Measurements from ENCODE around the gene SYNE2. TPM values are rescaled to one million over a fixed set of nuclear protein-coding genes. Genes with fewer than 3 reads are reported as not detected.
A peak's percentile ranks its signal among the peaks of the same experiment; 100 is the strongest.

The SYNE2 gene
- total RNA-seq, 2 donors from 2014 or later: 48.5 to 66.9 TPM

DNA sequence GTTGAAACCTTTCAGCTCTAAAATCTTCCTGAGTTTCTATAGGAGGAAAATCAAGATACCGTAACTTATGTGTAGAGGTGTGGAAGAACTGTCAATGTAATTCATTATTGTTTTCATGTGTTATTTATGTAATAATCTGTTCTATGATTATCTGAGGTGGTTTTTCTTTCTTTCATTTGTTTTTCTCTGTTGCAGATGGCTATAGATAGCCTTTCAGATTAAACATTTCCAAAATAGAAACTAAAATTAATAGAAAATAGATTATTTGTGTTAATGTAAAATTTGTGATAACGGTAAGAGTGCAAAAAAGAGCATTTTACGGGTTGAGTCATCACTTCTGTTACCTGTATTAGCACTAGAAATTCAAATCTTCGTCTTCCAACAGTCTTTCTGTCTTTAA lies 128.8 kb downstream of the SYNE2 start:
- no peak overlapping the region for H3K27ac Mint-ChIP-seq
- no peak for ATAC-seq (replicated peaks)
- H3K9me3 Mint-ChIP-seq: no peaks in the 10 kb centered on the region
- peaks cover 72% of the 10 kb centered on the region for H3K36me3 Mint-ChIP-seq (ENCODE audit: low read depth)
- no peak overlapping the region for H3K4me3 Mint-ChIP-seq
- no peaks in the 10 kb centered on the region for H3K27me3 Mint-ChIP-seq
- no peaks in the 10 kb centered on the region for H3K4me1 Mint-ChIP-seq

DNA sequence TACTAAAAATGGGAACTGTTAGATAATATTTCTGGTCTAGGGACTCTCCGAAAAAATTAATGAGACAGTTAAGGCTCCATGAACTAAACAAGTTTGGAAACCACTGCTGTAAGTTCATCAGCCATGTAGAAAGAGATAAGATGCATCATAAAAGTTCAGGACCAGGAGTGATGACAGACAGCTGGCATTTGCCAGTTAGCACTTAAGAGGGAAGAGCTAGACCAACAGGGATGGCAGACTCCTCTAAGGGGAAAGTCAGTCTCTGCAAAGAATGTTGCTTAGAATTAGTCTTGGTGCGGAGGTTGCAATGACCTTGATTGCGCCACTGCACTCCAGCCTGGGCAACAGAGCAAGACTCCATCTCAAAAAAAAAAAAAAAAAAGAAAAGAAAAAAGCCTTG lies 129.4 kb downstream of the SYNE2 start:
- no peak for ATAC-seq (replicated peaks)
- no peak overlapping the region for H3K4me3 Mint-ChIP-seq
- H3K4me1 Mint-ChIP-seq: no peaks in the 10 kb centered on the region
- no peaks in the 10 kb centered on the region for H3K27me3 Mint-ChIP-seq
- no peaks in the 10 kb centered on the region for H3K9me3 Mint-ChIP-seq
- peaks cover 72% of the 10 kb centered on the region for H3K36me3 Mint-ChIP-seq (ENCODE audit: low read depth)
- no peak overlapping the region for H3K27ac Mint-ChIP-seq

DNA sequence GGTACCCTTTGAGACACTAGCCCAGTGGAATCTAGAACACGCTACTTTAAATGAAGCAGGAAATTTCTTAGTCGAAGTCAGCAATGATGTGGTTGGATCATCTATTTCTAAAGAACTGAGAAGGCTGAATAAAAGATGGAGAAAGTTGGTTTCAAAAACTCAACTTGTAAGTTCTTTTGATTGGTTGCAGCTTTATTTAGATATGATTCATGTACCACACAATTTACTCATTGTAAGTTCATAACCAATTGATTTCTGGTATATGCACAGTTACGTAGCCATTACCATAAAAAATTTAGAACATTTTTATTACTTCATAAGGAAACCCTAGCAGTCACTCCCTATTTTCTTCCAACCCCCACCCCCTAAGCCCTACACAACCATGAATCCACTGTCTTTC lies 129.8 kb downstream of the SYNE2 start:
- H3K4me1 Mint-ChIP-seq: no peaks in the 10 kb centered on the region
- no peak overlapping the region for H3K27ac Mint-ChIP-seq
- peak; percentile 52 for ATAC-seq (replicated peaks)
- no peaks in the 10 kb centered on the region for H3K27me3 Mint-ChIP-seq
- no peak overlapping the region for H3K4me3 Mint-ChIP-seq
- no peaks in the 10 kb centered on the region for H3K9me3 Mint-ChIP-seq
- peaks cover 71% of the 10 kb centered on the region for H3K36me3 Mint-ChIP-seq (ENCODE audit: low read depth)

DNA sequence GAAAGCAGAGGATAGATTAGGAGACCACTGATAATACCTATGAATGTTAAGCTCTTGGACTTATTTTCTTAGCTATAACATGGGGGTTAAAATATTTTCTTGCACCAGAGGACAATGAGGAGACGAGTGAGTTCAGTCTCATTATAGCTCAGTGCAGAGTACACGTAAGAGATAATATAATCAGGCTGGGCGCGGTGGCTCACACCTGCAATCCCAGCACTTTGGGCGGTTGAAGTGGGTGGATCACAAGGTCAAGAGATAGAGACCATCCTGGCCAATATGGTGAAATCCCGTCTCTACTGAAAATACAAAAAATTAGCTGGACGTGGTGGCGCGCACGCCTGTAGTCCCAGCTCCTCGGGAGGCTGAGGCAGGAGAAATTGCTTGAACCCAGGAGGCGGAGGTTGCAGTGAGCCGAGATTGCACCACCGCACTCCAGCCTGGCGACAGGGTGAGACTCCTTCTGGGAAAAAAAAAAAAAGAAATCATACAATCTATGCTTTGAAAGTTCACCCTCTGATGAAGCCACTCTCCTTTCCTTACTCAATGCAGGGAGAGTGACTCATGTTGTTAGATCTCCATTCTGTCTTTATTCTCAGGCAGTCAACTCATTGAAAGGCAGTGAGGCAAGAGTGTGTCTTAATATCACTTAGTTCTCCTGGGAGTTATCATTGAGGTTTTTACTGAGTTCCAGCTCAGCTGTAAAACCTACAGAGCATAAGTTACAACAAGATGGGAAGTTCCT lies 134.2 kb downstream of the SYNE2 start:
- H3K36me3 Mint-ChIP-seq (ENCODE audit: low read depth): peaks cover 63% of the 10 kb centered on the region
- no peak overlapping the region for H3K4me3 Mint-ChIP-seq
- no peaks in the 10 kb centered on the region for H3K27me3 Mint-ChIP-seq
- H3K9me3 Mint-ChIP-seq: no peaks in the 10 kb centered on the region
- ATAC-seq (replicated peaks): peak; percentile 46
- no peak overlapping the region for H3K27ac Mint-ChIP-seq
- H3K4me1 Mint-ChIP-seq: peaks cover 10% of the 10 kb centered on the region

DNA sequence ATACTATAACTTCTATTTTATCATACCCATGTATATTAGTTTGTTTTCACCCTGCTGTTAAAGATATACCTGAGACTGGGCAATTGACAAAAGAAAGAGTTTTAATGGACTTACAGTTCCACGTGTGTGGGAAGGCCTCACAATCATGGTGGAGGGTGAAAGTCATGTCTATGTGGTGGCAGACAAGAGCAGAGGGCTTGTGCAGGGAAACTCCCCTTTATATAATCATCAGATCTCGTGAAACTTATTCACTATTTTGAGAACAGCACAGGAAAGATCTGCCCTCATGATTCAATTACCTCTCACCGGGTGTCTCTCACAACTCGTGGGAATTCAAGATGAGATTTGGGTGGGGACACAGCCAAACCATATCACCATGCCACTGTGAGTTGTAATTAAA lies 135.8 kb downstream of the SYNE2 start:
- H3K4me1 Mint-ChIP-seq: peaks cover 10% of the 10 kb centered on the region
- no peaks in the 10 kb centered on the region for H3K9me3 Mint-ChIP-seq
- no peak overlapping the region for H3K27ac Mint-ChIP-seq
- H3K4me3 Mint-ChIP-seq: no peak overlapping the region
- no peaks in the 10 kb centered on the region for H3K27me3 Mint-ChIP-seq
- ATAC-seq (replicated peaks): peak; percentile 62
- H3K36me3 Mint-ChIP-seq (ENCODE audit: low read depth): peaks cover 66% of the 10 kb centered on the region

DNA sequence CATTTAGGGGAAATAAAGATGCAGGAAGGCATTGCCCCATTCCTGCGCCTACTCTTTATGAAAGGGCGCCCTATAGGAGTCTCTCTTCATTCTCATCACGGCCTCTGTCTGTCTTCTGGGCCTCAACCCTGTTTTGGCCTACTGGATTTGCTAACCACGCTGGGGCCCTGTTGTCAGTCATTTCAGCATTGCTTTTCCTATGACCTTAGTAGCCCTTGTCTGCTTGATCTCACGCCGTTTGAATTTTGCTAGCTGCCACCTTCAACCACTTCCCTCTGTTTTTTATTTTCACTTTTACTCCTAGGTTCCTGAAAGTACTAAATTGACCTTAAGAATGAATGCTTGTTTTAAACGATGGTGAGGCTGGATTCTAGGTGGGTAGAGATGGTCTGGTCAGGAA lies 139.0 kb downstream of the SYNE2 start:
- Mint-ChIP-seq H3K4me1 (peaks cover 10% of the 10 kb centered on the region), H3K4me3 (no peak overlapping the region), H3K27me3 (no peaks in the 10 kb centered on the region), H3K27ac (no peak overlapping the region), H3K36me3 (ENCODE audit: low read depth) (peaks cover 86% of the 10 kb centered on the region), H3K9me3 (no peaks in the 10 kb centered on the region)
- ATAC-seq (replicated peaks): no peak

DNA sequence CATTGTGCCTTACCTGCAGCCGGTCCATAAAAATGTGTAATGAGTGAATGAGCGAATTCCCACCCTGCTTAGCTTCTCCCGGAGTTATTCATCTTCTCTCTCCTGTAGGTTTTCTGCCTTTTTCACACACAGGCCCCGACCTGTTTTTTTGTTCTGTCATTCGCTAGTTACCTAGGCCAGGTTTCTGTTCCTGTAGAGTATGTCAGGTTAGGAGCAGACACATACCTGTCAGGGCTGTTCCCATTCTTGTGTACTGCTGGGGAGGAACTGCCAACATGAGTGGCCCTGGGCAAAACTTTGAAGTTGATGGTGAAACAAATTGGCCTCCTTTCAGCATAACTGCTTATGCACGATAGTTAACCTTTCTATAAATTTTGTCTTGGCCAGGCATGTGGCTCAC lies 140.1 kb downstream of the SYNE2 start:
- no peaks in the 10 kb centered on the region for H3K27me3 Mint-ChIP-seq
- peaks cover 10% of the 10 kb centered on the region for H3K4me1 Mint-ChIP-seq
- ATAC-seq (replicated peaks): no peak
- peaks cover 89% of the 10 kb centered on the region for H3K36me3 Mint-ChIP-seq (ENCODE audit: low read depth)
- no peak overlapping the region for H3K4me3 Mint-ChIP-seq
- H3K27ac Mint-ChIP-seq: peak overlapping the region; percentile 59
- H3K9me3 Mint-ChIP-seq: no peaks in the 10 kb centered on the region

DNA sequence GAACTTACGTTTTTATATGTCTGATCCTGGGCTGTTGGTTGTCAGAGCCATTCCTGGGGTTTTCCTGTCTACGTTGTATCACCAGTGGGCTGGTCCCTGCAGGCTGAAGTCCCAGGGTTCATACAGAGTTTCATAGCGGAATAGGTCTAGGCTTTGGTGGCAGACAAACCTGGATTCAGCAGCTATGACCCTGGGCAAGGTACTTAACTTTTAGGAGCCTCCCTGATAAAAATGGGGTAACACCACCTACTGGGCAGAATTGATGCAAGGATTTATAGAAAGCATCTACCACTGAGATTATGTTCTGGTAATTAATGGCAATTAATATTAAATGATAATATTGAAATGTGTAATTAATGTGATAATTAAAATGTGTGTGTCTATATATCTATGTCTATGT lies 141.2 kb downstream of the SYNE2 start:
- Mint-ChIP-seq H3K27ac (no peak overlapping the region), H3K9me3 (no peaks in the 10 kb centered on the region), H3K27me3 (no peaks in the 10 kb centered on the region), H3K4me3 (no peak overlapping the region), H3K4me1 (peaks cover 4% of the 10 kb centered on the region), H3K36me3 (ENCODE audit: low read depth) (peaks cover 91% of the 10 kb centered on the region)
- no peak for ATAC-seq (replicated peaks)

DNA sequence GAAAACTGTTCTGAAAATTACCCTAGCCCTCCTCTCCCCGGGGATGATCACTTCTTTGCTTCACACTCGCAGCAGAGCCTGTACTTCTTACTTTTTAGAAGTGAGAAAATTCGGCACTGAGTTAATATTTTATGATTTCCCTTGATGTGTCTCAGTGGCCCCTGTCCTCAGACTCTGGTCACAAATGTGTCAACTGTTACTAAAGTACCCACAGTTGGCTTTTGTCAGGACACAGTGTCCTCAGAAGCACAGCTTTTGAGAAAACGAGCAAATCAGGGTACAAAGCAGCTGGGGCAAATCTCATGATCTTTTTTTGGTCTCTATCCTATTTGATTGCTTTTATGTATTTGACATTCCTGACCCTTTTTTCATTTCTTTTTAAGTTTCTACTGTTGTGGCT lies 142.5 kb downstream of the SYNE2 start:
- ATAC-seq (replicated peaks): no peak
- Mint-ChIP-seq H3K4me3 (no peak overlapping the region), H3K4me1 (peaks cover 4% of the 10 kb centered on the region), H3K9me3 (no peaks in the 10 kb centered on the region), H3K36me3 (ENCODE audit: low read depth) (peaks cover 94% of the 10 kb centered on the region), H3K27ac (peak overlapping the region; percentile 7), H3K27me3 (no peaks in the 10 kb centered on the region)

DNA sequence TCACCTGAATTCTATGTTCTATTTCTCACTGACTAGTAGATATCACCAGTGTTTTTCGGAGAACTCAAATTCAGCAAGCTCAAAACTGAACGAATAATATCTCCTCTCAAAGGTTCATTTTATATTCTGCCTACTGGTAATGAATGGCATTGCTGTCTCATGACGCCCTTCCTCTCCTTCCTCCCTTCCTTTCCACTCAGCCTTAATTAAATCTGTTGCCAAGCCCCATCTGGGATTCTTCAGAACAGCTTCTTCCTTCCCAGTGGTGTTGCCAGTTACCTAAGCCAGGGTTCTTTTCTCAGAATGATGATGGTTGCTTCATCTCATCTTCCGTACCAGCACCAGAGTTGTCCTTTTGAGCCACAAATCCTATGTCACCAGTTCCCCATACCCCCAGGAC lies 143.2 kb downstream of the SYNE2 start:
- ATAC-seq (replicated peaks): no peak
- peaks cover 4% of the 10 kb centered on the region for H3K4me1 Mint-ChIP-seq
- H3K9me3 Mint-ChIP-seq: no peaks in the 10 kb centered on the region
- H3K36me3 Mint-ChIP-seq (ENCODE audit: low read depth): peaks cover 94% of the 10 kb centered on the region
- no peak overlapping the region for H3K4me3 Mint-ChIP-seq
- H3K27ac Mint-ChIP-seq: peak overlapping the region; percentile 7
- H3K27me3 Mint-ChIP-seq: no peaks in the 10 kb centered on the region

DNA sequence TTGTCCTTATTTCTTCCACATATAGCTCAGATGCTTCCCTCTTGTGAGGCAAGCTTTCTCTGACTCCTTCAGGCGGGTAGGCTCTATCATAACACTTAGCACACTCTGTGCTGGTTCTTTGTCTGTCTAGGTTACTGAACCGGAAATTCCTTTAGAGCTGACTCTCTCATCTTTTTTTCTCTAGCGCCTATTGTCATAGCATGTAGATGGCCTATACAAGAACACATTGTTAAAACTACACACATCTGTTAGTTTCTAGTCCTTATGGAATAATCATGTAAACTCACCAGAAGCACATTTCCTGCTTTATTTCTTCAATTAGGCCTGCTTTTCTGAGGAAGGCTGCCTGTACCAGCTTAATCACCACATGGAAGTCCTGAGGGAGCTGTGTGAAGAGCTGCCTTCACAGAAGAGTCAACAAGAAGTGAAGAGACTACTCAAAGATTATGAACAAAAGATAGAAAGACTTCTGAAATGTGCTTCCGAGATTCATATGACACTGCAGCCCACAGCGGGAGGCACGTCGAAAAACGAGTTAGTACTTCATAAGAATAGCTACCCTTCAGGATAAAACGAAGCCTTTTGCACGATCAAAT lies 143.9 kb downstream of the SYNE2 start:
- Mint-ChIP-seq H3K9me3 (no peaks in the 10 kb centered on the region), H3K4me3 (no peak overlapping the region), H3K27me3 (no peaks in the 10 kb centered on the region), H3K27ac (peak overlapping the region; percentile 7), H3K36me3 (ENCODE audit: low read depth) (peaks cover 95% of the 10 kb centered on the region), H3K4me1 (peaks cover 2% of the 10 kb centered on the region)
- no peak for ATAC-seq (replicated peaks)

DNA sequence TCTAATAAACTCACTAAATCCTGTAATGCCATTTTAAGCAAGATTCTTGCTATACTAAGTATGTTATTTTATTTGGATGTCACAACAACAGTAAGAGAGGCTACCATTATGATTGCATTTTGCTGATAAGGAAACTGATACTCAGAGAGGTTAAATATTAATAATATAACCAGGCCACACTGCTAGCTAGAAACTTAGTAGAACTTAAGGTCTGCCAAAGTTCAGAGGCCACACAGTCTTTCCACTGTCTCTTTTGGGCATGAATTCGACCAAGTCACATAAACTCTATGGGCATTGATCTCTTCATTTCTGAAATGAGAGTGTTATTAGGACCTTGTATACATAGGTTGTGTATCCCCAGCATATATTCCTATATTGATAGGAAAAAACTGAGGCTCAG lies 147.9 kb downstream of the SYNE2 start:
- Mint-ChIP-seq H3K27ac (no peak overlapping the region), H3K4me1 (peaks cover 8% of the 10 kb centered on the region), H3K4me3 (no peak overlapping the region), H3K27me3 (no peaks in the 10 kb centered on the region), H3K36me3 (ENCODE audit: low read depth) (peaks cover 94% of the 10 kb centered on the region), H3K9me3 (no peaks in the 10 kb centered on the region)
- ATAC-seq (replicated peaks): no peak

DNA sequence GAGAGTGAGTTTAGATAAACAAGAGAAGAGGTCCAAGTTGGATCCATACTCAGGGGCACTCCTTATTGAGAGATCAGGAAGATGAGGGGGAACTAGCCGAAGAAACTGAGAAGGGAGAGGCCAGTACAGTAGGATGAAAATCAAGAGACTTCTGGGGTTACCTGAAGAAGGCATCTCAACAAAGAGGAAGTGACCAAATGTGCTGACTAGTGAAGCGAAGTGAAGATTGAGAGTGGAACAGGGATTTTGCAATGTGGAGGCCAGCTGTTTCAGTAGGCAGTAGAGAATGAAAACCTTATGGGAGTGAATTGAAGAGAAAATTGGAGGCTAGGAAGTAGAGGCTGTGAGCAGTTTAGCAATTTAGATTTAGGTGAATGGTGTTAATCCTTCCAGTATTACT lies 153.0 kb downstream of the SYNE2 start:
- Mint-ChIP-seq H3K27me3 (no peaks in the 10 kb centered on the region), H3K4me1 (peaks cover 8% of the 10 kb centered on the region), H3K4me3 (no peak overlapping the region), H3K9me3 (no peaks in the 10 kb centered on the region), H3K27ac (no peak overlapping the region), H3K36me3 (ENCODE audit: low read depth) (peaks cover 76% of the 10 kb centered on the region)
- ATAC-seq (replicated peaks): no peak

DNA sequence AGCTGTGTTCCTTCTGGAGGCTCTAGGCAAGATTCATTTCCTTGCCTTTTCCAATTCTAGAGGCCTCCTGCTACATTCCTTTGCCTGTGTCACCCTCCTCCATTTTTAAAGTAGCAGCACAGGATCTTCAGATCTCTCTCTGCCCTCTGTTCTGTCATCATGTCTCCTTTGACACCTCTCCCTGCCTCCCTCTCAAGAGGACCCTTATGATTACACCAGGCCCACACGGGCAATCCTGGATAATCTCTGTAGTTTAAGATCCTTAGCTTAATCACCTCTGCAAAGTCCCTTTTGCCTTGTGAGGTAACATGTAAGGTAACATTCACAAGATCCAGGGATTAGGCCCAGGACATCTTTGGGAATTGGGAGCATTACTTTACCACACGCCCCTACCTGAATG lies 155.2 kb downstream of the SYNE2 start:
- Mint-ChIP-seq H3K9me3 (no peaks in the 10 kb centered on the region), H3K4me3 (no peak overlapping the region), H3K27me3 (no peaks in the 10 kb centered on the region), H3K27ac (no peak overlapping the region), H3K4me1 (peaks cover 11% of the 10 kb centered on the region), H3K36me3 (ENCODE audit: low read depth) (peaks cover 68% of the 10 kb centered on the region)
- ATAC-seq (replicated peaks): no peak

DNA sequence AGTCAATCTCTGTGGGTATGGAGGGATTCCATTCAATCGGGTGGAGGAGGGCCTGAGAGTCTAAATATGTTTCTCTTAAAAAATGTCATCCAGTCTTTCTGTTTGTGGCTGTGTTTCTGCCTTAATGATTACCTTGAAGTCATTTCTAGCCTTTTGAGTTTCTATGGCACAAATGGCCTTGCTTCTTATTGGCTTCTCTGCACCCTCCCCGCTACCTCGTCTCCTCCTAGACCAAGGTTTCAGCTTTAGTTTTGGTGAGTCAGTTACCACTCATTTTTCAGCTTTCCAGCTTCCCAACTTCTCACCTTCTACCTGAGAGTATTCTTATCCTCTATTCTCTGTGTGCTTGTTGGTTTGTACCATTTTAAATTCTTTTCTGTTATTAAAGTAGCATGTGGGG lies 159.2 kb downstream of the SYNE2 start:
- Mint-ChIP-seq H3K4me1 (peaks cover 3% of the 10 kb centered on the region), H3K36me3 (ENCODE audit: low read depth) (peaks cover 62% of the 10 kb centered on the region), H3K9me3 (no peaks in the 10 kb centered on the region), H3K27me3 (no peaks in the 10 kb centered on the region), H3K27ac (peak overlapping the region; percentile 12), H3K4me3 (no peak overlapping the region)
- peak; percentile 58 for ATAC-seq (replicated peaks)

All from activated T-helper 17 cell treated with anti-CD3 and anti-CD28 coated beads, Interleukin-2, amount 50 U/mL, for 72 hours (primary cell).